Skeletal muscle tissue (tissue), 4 donors: ENCODE results near the gene ACOX3. TPM values are rescaled to one million over a fixed set of nuclear protein-coding genes. Genes with fewer than 3 reads are reported as not detected.
A peak's percentile ranks its signal among the peaks of the same experiment; 100 is the strongest.

Experiments used
- H3K27ac ChIP-seq: one replicate; pipeline ENCODE4 v1.7.0; 2013; ENCODE audit warnings: mild to moderate bottlenecking, low read depth, low read length, inconsistent platforms
- H3K27me3 ChIP-seq, 3 donors: one replicate each; pipeline ENCODE4 v1.7.0; 2013; ENCODE audit warnings: low read length in 3 of 3; ENCODE audit not compliant: control insufficient read depth in 3 of 3, insufficient read depth in 3 of 3
- H3K36me3 ChIP-seq, 3 donors: one replicate each; pipeline ENCODE4 v1.7.0; 2013; ENCODE audit warnings: low read length in 3 of 3; ENCODE audit not compliant: control insufficient read depth in 3 of 3, insufficient read depth in 3 of 3
- H3K4me1 ChIP-seq, 3 donors: one replicate each; pipeline ENCODE4 v1.7.0; 2013; ENCODE audit warnings: low read length in 3 of 3, mild to moderate bottlenecking in 3 of 3; ENCODE audit not compliant: control insufficient read depth in 3 of 3, insufficient read depth in 3 of 3
- H3K4me3 ChIP-seq, 3 donors: one replicate each; pipeline ENCODE4 v1.7.0; 2013; ENCODE audit warnings: low read length in 3 of 3
- H3K9ac ChIP-seq, 3 donors: one replicate each; pipeline ENCODE4 v1.7.0; 2013; ENCODE audit warnings: low read length in 3 of 3, mild to moderate bottlenecking in 3 of 3, moderate library complexity in 2 of 3, low read depth in 1 of 3
- H3K9me3 ChIP-seq, 3 donors: one replicate each; pipeline ENCODE4 v1.7.0; 2013; ENCODE audit warnings: low read length in 3 of 3; ENCODE audit not compliant: control insufficient read depth in 3 of 3
- total RNA-seq: library from RNA; depleted of rRNA; stranded (reverse); fragments of >200 nt; gene quantifications from one replicate; pipeline ENCODE4 v1.2.3, GENCODE V29; 2014
- donor health status: Osteomylitis.

ACOX3 gene
- total RNA-seq, 1 donor from 2014 or later, result 21.9 TPM

DNA sequence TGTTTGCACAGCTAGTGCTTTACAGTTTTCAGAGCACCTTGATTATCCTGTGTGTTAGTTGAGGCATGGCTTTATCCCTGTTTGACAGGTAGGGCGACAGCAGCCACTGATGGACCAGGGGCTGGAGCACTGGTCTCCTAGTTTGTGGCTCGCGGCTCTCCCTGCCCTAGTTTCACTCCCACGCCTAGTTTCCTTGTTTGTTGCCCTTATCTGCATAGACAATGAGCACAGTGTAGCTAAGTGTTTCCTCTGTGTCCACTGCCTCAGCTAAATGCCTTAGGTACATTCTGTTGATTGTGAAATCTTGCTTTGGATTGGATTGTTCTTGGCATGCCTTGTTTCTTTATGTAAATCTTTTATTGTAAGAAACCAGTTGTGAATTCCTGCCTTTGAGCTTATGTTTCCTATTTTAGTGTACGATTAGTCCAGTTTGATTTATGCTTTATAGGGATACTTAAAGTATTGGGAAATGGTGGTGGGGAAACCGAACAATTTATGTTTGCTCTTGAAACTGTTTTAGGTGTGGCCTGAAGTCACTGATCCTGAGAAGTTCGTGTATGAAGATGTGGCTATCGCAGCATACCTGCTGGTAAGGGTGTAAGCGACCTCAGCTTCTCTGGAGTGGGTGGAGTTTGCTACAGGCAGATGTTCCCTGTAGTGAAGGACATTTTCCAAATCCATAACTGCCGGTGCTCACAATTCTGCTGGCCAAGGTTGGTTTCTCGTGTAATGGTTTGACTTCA is 11.1 kb upstream of the ACOX3 start:
- H3K9me3 ChIP-seq, result no peaks in the 10 kb centered on the region
- H3K4me1 ChIP-seq, result no peaks in the 10 kb centered on the region
- no peaks in the 10 kb centered on the region for H3K27me3 ChIP-seq
- no peak overlapping the region for H3K4me3 ChIP-seq
- no peak overlapping the region for H3K9ac ChIP-seq
- no peak overlapping the region for H3K27ac ChIP-seq
- peaks cover 63 to 77% (median 76%) of the 10 kb centered on the region in 3 donors for H3K36me3 ChIP-seq

- no peaks in the 10 kb centered on the region for H3K27me3 ChIP-seq
- H3K9ac ChIP-seq, result no peak overlapping the region
- no peak overlapping the region for H3K27ac ChIP-seq
- H3K4me3 ChIP-seq, result no peak overlapping the region
- peaks cover 30 to 36% (median 36%) of the 10 kb centered on the region in 3 donors for H3K36me3 ChIP-seq
- peaks cover 18 to 33% (median 29%) of the 10 kb centered on the region in 3 donors for H3K4me1 ChIP-seq
- no peaks in the 10 kb centered on the region for H3K9me3 ChIP-seq
Measured at GRCh38 chr4:8446122-8446521, 5.6 kb upstream of the ACOX3 start.

GRCh38 chr4:8443801-8444200 is 3.3 kb upstream of the ACOX3 start:
- H3K4me1 ChIP-seq, result peaks cover 30 to 46% (median 39%) of the 10 kb centered on the region in 3 donors
- H3K9ac ChIP-seq, result no peak overlapping the region
- no peak overlapping the region for H3K4me3 ChIP-seq
- H3K36me3 ChIP-seq, result peaks cover 22 to 28% (median 27%) of the 10 kb centered on the region in 3 donors
- H3K27ac ChIP-seq, result no peak overlapping the region
- no peaks in the 10 kb centered on the region for H3K27me3 ChIP-seq
- no peaks in the 10 kb centered on the region for H3K9me3 ChIP-seq

DNA sequence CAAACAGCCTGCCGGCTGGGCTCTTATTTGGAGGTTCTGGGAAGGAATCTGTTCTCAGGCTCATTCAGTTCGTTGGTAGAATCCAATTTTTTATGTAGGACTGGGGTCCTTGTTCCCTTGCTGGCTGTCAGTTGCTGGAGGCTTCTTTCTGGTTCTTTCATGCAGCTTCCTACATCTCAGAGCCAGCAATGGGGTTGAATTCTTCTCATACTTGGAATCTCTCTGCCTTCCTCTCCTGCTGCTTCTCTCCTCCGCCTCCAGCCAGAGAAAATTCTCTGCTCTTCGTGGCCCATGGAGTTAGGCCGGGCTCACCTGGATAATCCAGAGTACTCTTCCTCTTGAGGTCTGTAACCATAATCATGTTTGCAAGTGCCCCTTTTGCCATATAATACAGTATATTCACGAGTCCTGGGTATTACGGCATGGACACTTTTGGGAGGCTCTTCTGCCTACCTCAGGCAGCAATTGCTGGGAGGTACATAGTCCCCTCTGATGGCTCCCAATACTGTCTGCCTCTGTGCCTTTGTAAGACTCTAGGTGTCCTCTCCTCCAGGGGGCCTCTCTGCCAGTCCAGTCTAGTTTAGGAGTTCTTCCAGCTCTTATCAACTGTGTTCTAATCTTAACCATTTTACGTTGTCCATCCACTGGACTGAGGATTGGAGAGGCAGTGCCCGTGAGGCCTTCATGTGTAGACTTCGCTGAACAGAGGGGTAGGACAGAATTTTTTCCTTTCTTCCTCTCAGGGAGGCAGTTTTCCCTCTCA is 2.3 kb upstream of the ACOX3 start:
- no peaks in the 10 kb centered on the region for H3K9me3 ChIP-seq
- peak overlapping the region in 1 of 3 donors; percentile 20 for H3K9ac ChIP-seq
- peaks cover 32 to 48% (median 40%) of the 10 kb centered on the region in 3 donors for H3K4me1 ChIP-seq
- H3K4me3 ChIP-seq, result peak overlapping the region in 2 of 3 donors; percentile 11 to 96
- peaks cover 16 to 19% (median 17%) of the 10 kb centered on the region in 3 donors for H3K36me3 ChIP-seq
- H3K27ac ChIP-seq, result no peak overlapping the region
- no peaks in the 10 kb centered on the region for H3K27me3 ChIP-seq

DNA sequence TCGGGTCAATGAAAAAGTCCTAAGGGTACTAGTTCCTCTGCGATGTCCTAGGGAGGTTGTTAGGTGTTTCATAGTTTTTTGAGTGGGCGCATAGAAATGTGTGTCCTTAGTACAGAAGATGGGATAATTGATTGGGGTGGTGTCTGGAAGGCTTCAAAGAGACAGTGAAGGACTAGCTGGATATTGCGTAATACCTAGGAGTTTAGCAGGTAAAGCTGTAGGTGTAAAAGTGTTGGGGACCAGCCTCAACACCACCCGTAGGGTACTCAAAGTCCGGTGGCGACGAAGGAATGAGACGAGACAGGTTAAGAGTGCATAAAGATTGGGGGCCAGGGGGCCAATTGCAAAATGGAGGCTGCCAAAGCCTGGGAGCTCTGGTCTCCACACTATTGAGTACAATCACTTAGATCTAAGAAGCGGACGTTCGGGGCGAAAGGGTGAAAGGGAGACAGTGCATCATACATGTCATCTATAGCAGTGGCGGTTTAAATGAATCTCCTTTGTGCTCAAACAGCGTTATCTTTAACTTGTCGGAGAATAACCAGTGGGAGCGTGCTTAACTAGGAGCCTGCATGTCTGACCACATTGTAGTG is 1.1 kb upstream of the ACOX3 start:
- H3K36me3 ChIP-seq, result peaks cover 6 to 10% (median 10%) of the 10 kb centered on the region in 3 donors
- peak overlapping the region; percentile 88 to 96 (median 96) for H3K4me3 ChIP-seq
- no peak overlapping the region for H3K27ac ChIP-seq
- H3K4me1 ChIP-seq, result peaks cover 32 to 55% (median 40%) of the 10 kb centered on the region in 3 donors
- no peaks in the 10 kb centered on the region for H3K27me3 ChIP-seq
- H3K9me3 ChIP-seq, result no peaks in the 10 kb centered on the region
- H3K9ac ChIP-seq, result peak overlapping the region; percentile 91 to 98 (median 95)

- Histone ChIP-seq H3K4me1 (peaks cover 39 to 55% (median 42%) of the 10 kb centered on the region in 3 donors), H3K27me3 (no peaks in the 10 kb centered on the region), H3K9me3 (no peaks in the 10 kb centered on the region), H3K9ac (peak overlapping the region; percentile 91 to 98 (median 95)), H3K36me3 (peaks cover 0 to 4% (median 0%) of the 10 kb centered on the region in 3 donors), H3K4me3 (peak overlapping the region; percentile 88 to 96 (median 96)), H3K27ac (peak overlapping the region; percentile 98)
Measured at GRCh38 chr4:8439914-8440491, 520 bp downstream of the ACOX3 start.

GRCh38 chr4:8439168-8439567 is 1.4 kb downstream of the ACOX3 start:
- no peak overlapping the region for H3K9ac ChIP-seq
- no peak overlapping the region for H3K27ac ChIP-seq
- no peaks in the 10 kb centered on the region for H3K9me3 ChIP-seq
- no peak overlapping the region for H3K4me3 ChIP-seq
- no peaks in the 10 kb centered on the region for H3K27me3 ChIP-seq
- peaks cover 42 to 55% (median 44%) of the 10 kb centered on the region in 3 donors for H3K4me1 ChIP-seq
- peaks cover 0 to 4% (median 0%) of the 10 kb centered on the region in 3 donors for H3K36me3 ChIP-seq

- no peaks in the 10 kb centered on the region for H3K9me3 ChIP-seq
- peaks cover 0 to 4% (median 0%) of the 10 kb centered on the region in 3 donors for H3K36me3 ChIP-seq
- H3K27ac ChIP-seq, result no peak overlapping the region
- H3K4me1 ChIP-seq, result peaks cover 42 to 54% (median 42%) of the 10 kb centered on the region in 3 donors
- H3K4me3 ChIP-seq, result no peak overlapping the region
- H3K9ac ChIP-seq, result no peak overlapping the region
- H3K27me3 ChIP-seq, result no peaks in the 10 kb centered on the region
Measured at GRCh38 chr4:8438743-8439142, 1.8 kb downstream of the ACOX3 start.

DNA sequence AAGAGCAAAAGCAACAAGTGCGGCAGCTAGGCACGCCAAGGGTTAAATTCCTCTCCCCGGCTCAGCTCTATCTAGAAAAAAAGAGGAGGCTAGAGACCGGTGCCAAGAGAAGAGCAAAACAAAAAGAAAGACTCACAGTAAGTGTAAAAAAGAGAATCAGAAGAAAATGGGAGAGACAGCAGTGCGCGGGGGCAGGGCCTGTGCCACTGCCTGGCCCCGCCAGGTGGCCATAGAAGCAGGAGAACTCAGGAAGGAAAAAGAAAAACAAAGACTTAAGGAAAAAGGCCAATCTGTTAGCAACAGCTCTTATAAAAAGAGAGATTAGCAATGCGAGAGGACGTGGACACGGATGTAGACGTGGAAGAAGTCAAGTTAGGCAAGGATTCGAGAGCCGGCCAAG is 3.2 kb downstream of the ACOX3 start:
- H3K4me3 ChIP-seq, result no peak overlapping the region
- no peak overlapping the region for H3K9ac ChIP-seq
- H3K27ac ChIP-seq, result no peak overlapping the region
- H3K4me1 ChIP-seq, result peaks cover 31 to 40% (median 36%) of the 10 kb centered on the region in 3 donors
- H3K27me3 ChIP-seq, result no peaks in the 10 kb centered on the region
- H3K9me3 ChIP-seq, result no peaks in the 10 kb centered on the region
- no peaks in the 10 kb centered on the region for H3K36me3 ChIP-seq
